Stimulated activated CD4-positive, alpha-beta T cell treated with anti-CD3 and anti-CD28 coated beads, TNF-alpha, amount 100 ng/mL, for 24 hours (primary cell): ENCODE data around the gene LTBP1.

Source experiments
- DNase-seq, 3 experiments: peaks; one replicate each; pipeline ENCODE4 v3.0.0-alpha.2; 2020; ENCODE audit warnings: low read depth in 3 of 3

The LTBP1 gene

DNA sequence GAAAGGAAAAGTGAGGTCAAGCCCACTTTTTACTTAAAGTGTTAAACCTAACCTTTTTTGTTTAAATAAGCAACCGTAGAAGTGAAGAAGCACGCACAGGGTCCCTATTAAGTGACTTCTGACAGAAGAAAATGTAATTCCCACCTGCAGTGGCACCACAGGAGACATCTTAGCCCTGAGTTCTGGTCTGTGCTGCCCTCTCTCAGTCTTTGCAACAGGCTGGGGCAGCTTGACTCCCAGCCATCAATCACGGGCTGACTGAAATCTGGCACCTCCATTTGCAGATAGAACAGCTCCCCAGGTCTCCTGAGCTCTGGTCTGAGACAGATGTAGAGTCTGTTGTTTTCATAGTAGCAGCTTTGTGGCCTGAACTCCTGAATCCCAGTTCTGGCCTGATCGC, 170.0 kb downstream of the LTBP1 start:
- no peak for DNase-seq

DNA sequence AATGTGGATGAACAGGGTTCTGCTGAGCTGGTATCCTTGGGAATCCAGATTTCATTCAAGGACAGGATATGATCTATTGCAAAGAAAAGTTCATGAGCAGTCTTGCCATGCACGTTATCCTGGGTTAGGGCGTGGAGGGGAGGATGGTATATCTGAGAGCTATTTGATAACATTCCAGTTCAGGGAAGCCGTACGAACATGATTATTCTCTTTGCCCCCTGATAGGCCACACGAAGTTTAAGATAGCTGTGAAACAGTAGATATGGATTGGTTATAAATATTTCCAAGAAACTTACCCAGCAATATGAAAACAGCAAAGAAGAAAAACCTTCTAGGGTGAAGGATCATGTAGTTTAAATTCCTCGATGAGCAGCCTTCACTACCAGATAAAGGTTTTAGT, 171.9 kb downstream of the LTBP1 start:
- no peak for DNase-seq

DNA sequence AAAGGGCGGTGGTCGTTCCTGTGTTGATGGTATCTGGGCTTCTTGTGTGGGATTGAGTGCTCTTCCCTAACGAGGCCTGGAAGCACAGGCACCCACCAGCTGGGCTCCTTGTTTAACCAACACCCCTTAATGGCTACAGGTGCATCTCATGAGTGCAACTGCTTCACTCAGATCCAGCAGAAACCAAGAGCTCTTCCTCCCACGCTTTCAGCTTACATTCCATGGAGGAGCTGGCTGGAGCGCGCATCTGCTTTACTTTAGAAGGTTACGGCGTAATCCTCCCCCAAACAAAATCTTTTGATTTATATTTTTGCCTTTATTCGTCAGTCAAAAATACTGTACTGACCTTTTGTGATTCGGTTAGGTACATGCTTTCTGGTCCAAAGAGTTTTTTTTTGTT, 174.7 kb downstream of the LTBP1 start:
- no peak for DNase-seq

DNA sequence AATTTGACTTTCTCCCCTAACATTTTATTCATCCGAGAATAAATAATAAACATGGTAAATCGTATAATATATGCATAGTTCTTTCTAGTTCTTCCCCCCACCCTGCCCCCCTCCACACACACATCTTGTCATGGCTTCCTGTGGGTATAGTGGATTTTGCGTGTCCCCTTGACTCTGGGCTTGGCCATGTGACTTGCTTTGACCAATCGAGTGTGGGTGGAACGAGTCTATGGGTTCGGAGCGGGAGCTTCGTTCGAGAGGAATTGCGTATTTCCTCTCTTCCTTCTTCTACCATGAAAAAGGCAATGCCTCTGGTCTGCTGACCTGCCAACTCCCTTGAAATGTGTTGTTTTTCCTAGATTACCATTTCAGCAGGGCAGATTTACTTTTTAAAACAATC, 175.2 kb downstream of the LTBP1 start:
- no peak for DNase-seq

DNA sequence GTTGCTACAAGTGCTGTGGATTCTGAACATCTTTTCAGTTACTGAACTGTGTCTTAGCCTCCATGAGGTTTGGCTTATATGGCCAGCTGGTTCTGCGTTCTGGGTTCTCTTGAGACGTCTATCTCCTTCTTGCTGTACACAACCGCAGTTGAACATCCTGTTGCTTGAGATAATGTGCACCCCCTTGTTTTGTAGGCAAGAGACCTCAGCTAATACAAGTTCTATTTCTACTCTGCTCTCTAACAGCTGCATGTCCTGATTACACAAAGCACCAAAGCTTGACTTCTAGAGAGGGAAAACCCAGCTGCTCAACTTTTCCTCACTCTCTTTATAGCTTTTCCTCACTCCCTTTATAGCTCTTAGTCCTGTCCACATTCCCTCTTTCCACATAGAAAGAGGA, 176.0 kb downstream of the LTBP1 start:
- no peak for DNase-seq

DNA sequence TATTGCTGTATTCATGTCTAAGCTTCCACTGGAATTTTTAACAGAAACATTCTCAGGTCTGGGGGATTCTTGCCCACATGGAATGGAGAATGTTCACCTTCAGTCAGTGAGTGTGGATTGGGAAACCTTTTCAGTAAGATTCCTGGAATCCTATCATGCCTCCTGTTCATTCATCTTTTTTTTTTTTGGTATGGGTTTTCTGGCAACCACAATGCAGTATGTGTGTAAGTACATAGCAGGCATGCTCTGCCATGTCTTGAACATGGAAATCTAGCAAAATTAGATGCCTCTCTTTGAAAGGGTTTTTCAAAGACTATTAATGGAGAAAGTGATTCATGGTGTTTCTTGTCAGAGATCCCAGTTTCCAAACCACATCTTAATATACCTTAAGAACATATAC, 176.5 kb downstream of the LTBP1 start:
- no peak for DNase-seq

DNA sequence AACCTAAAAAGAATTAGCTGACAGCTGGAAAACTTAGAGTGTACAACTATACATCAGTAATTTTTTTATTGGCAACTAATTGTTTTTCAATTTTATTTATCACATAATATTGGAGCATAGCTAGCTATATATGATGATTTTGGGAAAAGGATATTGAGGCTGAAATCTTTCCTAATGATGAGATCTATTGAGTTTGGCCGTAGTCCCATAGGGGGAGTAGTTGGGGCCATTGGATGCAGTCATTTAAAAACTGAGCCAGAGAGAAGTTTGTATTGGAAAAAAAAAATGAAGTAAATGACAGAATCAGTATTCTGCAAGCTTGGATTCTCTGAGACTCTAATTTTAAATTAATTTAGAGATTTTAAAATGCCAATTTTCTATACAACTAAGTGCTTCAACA, 179.8 kb downstream of the LTBP1 start:
- DNase-seq, result no peak

DNA sequence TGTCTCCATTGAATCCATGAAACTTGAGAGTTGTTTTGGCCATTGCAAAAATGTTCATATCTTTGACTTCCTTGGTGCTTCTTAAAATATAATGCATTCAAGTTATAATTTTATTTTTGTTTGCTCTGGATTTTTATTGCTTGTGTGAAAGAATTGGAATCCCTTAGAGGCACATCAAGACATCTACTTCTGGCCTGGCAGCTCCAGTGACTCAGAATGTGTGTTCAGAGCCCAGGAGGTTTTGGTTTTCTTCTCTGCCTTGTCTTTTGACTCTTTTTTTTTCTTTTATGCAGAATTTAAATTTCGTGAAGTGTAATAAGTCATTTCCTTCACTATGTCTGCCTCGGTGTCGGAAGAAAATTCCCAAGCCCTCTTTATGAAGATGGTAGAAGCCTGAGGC, 180.2 kb downstream of the LTBP1 start:
- DNase-seq, result no peak

DNA sequence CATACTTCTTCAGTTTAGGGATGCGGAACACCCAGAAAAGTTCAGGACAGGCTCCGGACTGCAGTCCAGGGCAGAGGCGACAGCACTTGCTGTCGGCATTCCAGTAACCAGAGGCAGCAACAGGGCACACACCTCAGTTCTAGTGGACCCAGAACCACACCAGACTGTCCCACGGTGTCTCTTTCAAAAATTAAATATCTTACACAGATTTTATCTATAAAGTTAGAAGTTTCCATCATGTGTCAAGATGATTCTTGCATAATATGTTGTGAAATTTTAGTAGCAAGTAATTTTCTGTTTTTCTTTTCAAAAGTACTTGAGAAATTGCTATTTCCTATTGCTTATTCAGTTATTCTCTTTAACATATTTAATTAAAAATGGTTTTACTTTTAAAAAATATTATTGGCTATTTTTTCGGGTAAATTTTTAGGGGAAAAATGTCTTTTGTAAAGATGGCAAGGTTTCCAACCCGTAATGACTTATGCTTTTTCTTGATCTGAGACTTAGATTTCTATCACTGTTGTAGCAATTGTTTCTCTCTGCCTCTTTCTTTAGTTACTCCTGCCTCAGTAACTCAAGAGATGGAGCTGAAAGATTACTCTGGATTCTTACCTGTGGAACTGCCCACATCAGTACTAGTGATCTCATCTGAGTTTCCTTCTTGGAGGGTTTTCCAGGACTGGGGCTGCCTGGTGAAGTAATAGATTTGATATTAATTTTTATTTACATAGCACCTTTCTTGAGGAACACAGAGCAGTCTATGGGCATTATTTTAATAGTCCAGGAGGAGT, 182.7 kb downstream of the LTBP1 start:
- no peak for DNase-seq

DNA sequence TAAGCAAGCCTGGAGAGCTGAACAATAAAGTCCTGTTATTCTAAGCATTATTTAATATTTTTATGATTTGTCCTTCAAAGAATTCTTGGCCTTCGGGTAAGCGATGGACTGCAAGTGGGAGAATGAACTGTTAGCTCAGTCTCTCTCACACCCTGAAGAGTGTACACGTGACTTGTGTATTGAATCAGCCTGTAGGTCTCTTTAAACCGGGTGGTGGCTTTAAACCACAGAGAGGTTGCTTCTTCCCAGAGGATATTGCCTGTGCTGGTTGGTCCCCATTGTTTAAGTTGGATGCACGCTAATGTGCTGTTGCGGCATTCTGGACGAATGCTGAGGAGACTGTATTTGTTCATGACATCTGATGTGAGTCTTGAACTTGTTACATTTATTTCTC, 183.3 kb downstream of the LTBP1 start:
- no peak for DNase-seq

DNA sequence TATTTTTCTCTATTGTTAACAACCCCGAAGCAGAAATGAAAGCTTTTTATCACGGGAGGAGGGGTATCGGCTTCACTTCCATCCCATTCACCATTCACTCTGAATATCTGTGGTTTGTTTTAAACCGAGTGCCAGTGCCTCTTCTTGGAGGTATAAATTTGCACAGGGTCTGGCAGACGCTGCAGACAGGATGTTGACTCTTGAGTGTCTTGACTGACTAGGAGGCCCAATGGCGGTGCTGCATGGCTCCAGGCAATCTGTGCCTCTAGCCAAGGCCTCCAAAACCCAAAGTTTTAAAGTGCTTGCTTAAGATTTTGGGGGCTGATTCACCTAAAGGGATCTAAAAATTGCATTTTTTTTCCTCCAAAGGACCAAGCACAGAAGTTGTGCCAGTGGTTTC, 183.8 kb downstream of the LTBP1 start:
- no peak for DNase-seq

DNA sequence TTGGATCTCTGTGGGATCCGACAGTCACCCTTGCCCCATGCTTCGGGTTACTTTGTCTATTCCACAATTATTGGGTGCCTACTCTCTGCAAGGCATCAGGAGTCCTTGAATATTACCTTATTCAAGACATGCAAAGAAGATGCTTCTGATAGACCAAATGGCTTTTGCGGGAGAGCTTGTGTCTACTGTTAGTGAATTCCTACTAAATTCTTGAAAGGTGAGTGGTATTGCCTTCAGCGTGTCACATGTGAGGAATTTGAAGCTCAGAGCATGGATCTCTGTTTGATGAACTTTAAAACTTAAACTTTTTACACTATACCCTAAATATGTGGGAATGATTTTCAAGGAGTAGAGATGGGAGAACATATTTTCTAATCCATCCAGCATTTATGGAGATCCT, 184.4 kb downstream of the LTBP1 start:
- no peak for DNase-seq

DNA sequence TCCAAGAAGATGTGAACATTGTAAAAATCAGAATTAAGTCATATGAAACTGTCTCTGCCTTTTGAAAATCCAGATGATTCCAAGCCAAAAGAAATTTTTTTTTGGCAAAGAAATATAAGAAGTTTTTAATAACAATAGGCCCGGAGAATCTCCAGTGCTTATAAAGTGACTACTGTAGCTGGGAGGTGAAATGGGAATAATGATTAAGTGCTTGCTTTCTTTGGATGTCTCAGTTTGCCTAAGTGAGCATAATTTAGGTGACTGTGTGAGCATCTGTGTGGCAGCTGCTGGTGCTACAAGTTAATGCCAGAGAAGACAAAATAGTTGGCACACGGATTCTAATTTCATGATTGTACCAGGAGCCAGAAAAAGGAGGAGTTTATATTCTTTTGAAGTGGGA, 185.0 kb downstream of the LTBP1 start:
- no peak for DNase-seq

DNA sequence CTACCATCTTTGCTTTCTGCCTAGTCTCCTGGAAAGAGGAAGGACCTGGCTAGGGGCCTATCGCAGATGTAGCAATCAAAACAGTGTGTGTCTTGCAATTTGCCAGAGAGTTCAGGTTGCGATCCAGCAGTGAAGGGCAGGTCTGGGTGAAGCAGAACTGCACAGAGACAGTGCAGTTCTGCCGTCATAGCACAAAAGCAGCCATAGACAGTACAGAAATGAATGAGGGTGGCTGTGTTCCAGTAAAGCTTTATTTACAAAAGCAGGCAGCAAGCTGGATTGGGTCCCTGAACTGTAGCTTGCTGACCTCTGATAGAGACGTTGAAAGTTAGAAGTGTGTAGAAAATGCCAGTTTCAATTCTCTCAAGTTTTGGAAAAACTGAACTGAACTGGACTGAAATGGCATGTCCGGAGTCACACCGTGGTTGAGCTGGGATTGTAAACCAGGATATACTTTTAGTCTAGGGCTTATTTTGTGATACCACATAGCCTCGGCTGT, 186.8 kb downstream of the LTBP1 start:
- DNase-seq, result no peak

DNA sequence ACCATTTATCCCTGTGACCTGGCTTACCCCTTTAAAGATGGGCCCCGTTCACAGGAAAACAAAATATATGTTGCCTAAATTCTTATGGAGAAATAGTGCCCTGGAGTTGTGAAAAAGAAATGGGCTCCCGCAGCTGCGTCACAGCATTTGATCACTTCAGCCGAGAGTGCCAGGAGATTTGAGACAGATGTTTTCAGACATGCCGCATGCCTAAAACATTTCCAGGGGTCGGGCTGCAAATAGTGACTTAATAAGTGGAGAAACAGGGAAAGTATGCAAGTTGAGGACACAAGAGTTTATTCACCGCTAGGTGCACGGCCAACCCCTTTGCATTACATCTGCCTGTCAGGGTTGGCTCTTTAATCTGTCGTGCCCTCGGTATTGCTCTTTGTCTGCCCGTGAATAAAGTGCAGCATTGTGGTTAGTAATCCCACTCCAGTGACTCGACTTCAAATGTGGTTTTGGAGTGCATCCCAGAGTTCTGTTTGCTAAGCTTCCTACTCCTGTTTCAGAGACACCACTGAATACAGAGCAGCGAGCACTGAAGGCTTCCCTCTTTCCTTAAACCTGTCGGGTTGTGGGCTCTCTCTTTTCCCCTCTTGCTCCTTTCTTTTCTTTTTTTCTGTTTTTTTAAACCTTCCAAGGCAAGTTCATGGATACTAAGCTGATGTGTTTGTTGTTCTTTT, 187.5 kb downstream of the LTBP1 start:
- DNase-seq, result no peak

DNA sequence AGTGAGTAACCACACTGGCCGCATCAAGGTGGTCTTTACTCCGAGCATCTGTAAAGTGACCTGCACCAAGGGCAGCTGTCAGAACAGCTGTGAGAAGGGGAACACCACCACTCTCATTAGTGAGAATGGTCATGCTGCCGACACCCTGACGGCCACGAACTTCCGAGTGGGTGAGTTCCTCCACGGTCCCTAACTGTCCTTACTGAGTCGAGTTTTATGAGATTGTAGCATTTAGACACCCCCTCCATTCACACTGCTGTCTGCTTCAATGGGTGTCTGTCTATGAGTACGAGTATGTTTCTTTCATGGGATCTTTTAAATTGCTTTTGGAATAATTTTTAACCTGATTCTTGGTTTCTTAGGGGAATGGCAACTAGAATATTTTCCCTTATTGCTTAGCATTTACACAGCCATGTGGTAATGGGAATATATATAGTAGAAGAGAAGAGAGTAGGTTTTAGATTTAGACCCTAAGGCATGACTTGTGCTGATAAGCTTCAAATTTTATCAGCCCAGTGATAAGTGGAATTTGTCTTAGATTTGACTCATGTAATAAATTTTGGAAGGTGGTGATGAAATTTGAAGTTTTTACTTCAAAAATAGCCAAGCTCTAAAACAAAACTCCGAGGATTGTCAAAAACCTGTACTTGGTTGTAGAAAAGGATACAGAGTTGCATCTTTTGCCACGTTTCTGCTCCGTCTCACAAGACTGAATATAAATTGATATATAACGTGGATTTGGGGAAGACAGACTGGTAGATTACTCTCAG, 188.2 kb downstream of the LTBP1 start:
- no peak for DNase-seq

DNA sequence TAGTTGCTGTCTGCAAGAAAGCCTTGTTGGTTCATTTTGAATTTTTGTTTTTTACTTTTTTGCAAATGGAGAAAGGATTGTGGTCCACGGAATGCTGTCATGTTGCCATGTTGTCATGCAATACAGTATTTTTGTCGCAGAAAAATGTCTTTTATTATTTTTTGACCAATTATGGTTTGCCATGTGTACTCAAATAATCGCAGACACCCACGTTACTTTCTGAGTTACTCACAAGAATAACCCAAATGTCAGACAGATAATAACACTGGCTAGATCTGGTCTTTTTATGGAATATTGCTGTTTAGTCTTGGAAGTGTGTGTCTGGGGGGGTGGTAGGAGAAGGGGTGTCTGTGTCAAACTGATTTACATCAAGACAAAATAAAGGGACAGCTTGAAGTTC, 188.9 kb downstream of the LTBP1 start:
- no peak for DNase-seq

DNA sequence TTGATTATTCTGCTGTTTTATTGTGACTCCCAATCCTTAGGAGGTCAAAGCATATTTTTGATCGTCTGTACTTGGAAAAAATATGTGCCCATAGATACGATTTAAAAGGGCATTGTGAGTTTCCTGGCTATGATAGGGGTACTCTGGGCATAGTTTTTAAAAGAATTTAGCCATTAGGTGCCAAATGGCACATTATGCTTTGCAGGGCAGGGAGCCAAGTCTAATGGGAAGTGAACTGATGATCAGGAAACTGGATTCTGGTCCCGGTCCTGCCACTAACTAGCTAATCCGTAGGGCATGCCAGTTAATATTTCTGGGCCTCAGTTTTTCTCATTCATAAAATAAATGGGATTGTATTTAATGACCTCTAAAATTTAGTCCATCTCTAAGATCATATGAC, 189.3 kb downstream of the LTBP1 start:
- DNase-seq, result no peak

DNA sequence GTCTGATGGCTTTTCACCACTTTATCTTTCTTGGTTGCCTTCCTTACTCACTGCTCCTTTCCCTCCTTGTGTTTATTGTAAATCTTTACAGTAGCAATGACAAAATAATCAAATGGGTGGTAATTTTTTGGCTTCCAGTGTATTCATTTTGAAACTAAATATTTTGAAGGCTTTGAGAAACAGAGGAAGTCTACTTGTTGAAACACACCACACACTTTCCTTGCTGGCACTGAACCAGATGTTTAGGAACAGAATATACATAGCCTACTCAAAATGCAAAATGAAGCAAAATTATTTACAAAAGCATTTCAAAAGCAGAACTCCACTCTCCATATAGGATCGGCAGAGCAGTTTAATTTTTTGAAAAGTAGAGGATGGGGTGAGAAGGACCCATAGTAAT, 189.8 kb downstream of the LTBP1 start:
- no peak for DNase-seq

DNA sequence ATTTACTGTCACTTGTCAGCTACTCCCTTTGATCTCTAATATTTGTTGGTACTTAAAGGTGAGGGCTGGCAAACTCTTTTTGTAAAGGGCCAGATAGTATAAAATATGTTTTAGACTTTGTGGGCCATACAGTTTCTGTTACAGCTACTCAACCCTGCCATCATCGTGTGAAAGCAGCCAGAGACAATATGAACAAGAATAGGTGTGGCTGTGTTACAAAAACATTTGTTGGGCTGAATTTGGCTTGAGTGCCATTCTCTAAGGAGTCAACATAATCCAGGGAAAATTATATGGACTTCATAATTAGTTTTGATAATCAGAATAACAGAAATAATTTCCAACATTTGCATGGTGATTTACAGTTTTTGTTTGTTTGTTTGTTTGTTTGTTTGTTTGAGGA, 190.6 kb downstream of the LTBP1 start:
- DNase-seq, result no peak

DNA sequence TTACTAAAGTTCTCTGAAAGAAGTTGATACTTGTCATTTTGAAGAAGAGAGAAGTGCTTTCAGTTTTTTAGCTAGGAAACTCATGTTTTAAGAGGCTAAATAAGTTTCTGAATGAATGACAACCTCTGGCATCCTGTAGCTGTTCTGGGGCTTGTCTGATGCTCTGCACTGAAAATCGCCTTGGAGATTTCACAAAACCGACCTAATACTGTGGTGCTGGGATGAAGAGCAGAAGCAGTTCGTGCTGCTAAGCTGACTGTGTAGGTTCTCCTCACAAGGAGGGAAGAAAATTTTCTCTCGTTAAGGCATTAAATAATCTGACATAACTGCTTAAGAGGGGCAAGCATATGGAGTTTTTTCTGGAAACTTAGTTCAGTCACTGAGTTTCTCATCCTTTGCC, 193.2 kb downstream of the LTBP1 start:
- no peak for DNase-seq

DNA sequence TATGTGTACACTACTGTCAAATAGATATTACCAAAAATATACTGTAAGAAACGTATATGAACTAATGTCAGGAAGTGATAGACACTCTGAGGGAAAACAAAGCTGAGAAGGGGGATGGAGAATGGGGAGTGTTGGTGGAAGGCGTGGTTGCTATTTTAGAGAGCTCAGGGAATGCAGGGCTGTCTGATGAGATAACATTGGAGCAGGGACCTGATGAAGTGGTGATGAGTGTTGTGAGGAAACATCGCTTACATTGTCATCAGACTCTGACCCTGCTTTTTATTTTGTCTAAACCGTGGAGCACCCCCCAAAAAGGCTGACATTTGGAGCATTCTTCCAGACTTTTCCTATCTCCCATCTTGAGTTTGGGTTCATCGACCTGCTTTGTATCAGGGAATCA, 194.7 kb downstream of the LTBP1 start:
- DNase-seq, result no peak

DNA sequence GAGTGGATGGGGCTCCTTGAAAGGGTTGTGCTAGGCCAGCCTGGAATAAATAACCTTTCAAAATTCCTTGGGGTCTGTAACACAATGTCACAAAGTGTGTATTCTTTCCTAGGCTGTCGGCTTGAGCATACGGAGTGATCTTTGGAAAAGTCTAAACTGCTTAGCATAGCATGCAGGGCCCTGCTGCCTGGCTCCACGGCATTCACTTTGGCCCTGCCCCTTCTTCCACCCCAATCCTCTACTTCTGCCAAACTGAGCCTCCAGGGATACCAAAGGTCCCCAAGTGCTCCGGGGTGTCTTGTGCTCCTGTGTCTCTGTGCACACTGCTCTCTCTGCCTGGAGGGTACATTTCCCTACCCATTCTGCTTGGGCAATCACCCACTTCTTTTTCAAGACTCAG, 196.1 kb downstream of the LTBP1 start:
- no peak for DNase-seq
